ENCODE data around the gene CDC14B.

DNA sequence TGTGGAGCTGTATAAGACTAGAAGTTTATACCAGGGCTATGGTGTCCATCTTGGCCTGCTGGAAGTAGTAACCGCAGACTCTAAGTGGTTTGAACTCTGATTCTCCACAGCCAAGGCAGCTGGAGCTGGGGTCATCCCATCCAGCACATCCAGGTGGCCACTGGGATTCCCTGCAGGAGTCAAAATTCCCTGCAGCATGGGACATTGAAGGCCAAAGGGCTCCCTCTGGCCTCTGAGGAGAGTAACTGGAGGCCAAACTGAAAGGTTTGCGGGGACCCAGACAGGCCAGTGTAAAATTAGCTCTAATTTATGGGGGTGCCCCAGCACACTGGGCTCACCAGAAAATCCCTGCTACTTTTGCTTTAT, 47.7 kb upstream of the CDC14B start:
- TF ChIP-seq GATA3 (IDR thresholded peaks at IDR 0.05; ENCODE audit: low read depth, low read length) (no peak), GATA2 (IDR thresholded peaks at IDR 0.05; ENCODE audit: low read depth, low read length) (no peak)
